Ishikawa (cell line): ENCODE data around the gene GNL2.

Experiments used
- CEBPB ChIP-seq: IDR thresholded peaks from 2 replicates; pipeline ENCODE4 v1.6.1; 2012
- EP300 ChIP-seq: IDR thresholded peaks from 2 replicates; pipeline ENCODE4 v1.6.1; 2012; ENCODE audit warnings: borderline replicate concordance
- FOXM1 ChIP-seq: IDR thresholded peaks from 2 replicates; pipeline ENCODE4 v1.6.1; 2012; ENCODE audit warnings: low read depth, borderline replicate concordance
- MAX ChIP-seq: IDR thresholded peaks from 2 replicates; pipeline ENCODE4 v1.6.1; 2012
- NFIC ChIP-seq: IDR thresholded peaks from 2 replicates; pipeline ENCODE4 v1.6.1; 2012
- RAD21 ChIP-seq: IDR thresholded peaks from 2 replicates; pipeline ENCODE4 v1.6.1; 2012; ENCODE audit warnings: low read depth
- REST ChIP-seq: IDR thresholded peaks from 2 replicates; pipeline ENCODE4 v1.6.1; 2012; ENCODE audit warnings: low read depth, mild to moderate bottlenecking
- TAF1 ChIP-seq: IDR thresholded peaks from 2 replicates; pipeline ENCODE4 v1.6.1; 2012; ENCODE audit warnings: low read depth, mild to moderate bottlenecking
- TCF12 ChIP-seq: IDR thresholded peaks from 2 replicates; pipeline ENCODE4 v1.6.1; 2012; ENCODE audit warnings: low read depth
- TEAD4 ChIP-seq: IDR thresholded peaks from 2 replicates; pipeline ENCODE4 v1.6.1; 2012
- YY1 ChIP-seq: IDR thresholded peaks from 2 replicates; pipeline ENCODE4 v1.6.1; 2012; ENCODE audit warnings: low read depth
- ZBTB7A ChIP-seq: IDR thresholded peaks from 2 replicates; pipeline ENCODE4 v1.6.1; 2012; ENCODE audit warnings: low read depth

GRCh38 chr1:37545019-37545418 is 50.7 kb downstream of the GNL2 start:
- TF ChIP-seq REST: no peak
- no peak for TF ChIP-seq TAF1
- TF ChIP-seq ZBTB7A: no peak
- no peak for TF ChIP-seq TCF12
- TF ChIP-seq RAD21: no peak
- no peak for TF ChIP-seq NFIC
- TF ChIP-seq FOXM1: no peak
- TF ChIP-seq EP300: no peak
- no peak for TF ChIP-seq YY1
- TF ChIP-seq CEBPB: no peak
- no peak for TF ChIP-seq MAX
- TF ChIP-seq TEAD4: no peak
